ENCODE measurements around the gene AARS2.

The AARS2 gene

DNA sequence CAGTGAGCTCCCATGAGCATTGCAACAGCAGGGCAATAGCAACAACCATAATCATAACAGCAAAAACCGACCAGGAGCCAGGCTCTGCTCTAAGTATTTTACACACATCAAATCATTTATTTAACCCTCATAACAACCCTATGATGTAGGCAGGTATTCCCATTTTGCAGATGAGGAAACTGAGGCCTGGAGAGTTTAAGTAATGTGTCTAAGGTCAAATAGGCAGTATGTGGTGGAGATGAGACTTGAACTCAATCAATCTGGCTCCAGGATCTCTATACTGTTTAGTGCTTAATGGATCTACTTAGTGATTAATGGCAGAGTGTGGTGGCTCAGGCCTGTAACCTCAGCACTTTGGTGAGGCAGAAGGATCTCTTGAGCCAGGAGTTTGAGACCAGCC lies 39.5 kb downstream of the AARS2 start:
- no peak for DNase-seq

DNA sequence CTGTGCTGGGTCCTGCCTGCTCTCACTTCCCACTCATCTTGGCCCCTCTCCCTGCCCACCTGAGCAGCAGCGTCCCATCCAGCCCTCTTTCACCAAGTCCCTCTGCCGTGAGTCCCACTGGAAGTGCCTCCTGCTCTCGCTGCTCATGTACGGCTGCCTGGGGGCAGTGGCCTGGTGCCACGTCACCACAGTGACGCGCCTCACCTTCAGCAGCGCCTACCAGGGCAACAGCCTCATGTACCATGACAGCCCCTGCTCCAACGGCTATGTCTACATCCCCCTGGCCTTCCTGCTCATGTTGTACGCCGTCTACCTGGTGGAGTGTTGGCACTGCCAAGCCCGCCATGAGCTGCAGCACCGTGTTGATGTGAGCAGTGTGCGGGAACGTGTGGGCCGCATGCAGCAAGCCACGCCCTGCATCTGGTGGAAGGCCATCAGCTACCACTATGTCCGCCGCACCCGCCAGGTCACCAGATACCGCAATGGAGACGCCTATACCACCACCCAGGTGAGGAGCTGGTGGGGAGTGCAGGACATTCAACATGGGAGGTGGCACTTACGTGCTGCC lies 40.1 kb downstream of the AARS2 start:
- DNase-seq = no peak

DNA sequence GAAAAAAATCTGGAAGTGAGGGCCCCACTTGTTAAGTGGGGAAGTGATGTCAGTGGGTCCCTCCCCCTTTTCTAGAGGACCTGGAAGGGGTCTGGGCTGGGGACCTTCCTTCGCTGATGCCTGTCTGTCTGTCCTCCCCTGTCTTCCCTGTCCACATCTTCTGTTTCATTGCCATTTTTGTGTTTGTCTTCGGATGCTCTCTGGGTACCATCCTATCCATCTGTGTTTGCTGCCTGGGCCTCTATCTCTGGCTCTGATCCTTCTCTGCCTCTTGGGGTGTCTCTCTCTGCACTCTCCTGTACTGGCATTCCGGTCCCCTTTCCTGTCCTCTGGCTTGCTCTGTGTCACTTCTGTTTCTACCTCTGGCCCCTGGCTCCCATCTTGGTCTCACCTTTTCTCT lies 40.6 kb downstream of the AARS2 start:
- no peak for DNase-seq

DNA sequence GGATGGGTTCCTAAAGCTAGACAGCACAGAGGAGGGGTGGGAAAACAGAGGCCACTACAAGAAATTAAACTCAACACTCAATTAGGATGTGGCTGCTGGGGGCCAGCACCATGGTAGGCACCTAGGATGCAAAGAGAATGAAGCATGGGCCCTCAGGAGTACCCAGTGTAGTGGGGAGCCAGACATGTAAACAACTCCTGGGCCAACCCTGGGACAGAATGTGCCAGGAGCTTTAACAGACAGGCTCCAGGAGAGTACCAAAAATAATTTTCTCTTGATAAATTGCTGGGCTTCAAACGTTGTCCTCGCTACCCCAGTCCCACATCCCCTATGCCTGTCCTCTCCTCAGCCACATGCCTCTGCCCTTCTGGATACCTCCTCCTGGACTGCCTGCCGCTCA lies 41.2 kb downstream of the AARS2 start:
- no peak for DNase-seq

DNA sequence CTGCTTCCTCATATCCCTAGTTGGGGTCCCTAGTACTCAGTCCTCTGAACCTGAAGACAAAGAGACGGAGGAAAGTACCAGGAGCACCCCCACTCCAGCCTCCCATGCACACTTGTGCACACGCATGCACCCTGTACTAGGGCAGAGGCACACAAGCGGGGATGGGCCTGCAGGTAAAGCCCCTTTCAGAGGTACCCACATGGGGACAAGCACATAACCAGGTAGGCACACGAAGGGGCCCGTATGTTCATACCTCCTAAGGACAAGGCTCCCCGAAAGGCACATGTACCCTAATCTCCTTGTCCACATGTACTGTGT lies 41.8 kb downstream of the AARS2 start:
- no peak for DNase-seq

DNA sequence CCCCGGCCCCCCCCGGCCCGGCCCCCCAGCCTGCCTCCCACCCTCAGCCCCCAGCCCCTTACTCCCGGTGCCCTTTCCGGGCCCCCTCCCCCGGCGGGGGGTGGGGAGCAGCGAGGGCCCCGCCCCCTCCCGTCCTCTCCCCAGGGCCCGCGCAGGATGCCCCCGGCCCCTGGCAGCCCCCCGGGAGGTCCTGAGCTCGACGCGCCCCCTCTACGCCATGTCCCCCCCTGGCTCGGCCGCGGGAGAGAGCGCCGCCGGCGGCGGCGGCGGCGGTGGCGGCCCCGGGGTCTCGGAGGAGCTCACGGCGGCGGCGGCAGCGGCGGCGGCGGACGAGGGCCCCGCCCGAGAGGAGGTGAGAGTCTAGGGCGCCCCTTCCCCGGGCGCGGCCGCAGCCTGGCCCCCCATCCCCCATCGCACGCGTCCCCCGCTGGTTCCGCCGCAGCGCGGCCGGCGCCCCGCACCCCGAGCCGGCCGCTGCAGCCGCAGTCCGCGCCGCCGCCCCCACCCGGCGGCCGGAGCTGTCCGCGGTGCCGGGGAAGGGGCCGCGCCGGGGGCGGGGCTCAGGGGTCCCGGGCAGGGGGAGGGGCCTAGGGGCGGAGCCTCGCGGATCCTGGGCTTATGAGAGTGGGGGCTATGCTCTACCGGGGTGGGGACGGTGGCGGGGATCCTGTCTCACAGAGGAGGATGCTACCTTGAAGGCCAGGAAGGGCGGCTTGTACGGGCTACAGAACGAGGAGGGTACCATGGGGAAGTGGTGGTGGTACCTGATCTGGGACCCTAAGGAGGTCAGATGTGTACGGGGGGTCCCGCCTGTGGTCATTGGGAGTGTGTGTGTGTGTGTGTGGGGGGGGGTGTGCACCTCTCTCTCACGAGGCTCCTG lies 42.4 kb downstream of the AARS2 start:
- no peak for DNase-seq

DNA sequence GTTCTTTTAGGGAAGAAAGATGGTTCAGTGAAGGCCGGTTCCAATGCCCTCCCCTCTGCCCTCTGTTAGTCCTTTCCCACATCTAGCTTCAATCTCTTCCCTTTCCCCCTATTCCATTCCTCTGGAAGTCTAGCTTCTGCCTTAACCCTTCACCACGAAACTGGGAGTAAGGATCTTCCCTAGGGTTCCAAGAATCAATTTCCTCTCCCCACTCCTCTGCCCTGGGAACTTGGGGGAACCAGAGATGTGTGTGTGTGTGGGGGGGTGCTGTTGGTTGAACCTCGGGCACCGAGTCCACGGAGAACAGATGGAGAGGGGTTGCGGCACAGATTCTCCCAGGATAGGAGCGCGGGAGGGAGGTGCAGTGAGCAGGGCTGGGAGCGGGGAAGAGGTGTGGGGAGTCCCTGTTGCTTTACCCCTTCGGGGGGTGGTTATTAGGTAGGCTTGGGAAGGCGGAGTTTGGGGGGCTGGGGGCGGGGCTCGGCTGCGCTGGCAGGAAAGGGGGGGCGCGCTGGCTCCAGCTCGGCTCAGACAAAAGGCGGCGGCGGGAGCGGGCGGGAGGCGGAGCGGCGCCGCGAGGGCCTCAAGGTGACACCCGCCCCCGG lies 43.1 kb downstream of the AARS2 start, which contains the start of gene TMEM151B:
TSS of gene TMEM151B (plus strand) at position 530 of the 605 bp plus-strand sequence. CDS start 293 bp downstream, outside the sequence.
- no peak for DNase-seq

DNA sequence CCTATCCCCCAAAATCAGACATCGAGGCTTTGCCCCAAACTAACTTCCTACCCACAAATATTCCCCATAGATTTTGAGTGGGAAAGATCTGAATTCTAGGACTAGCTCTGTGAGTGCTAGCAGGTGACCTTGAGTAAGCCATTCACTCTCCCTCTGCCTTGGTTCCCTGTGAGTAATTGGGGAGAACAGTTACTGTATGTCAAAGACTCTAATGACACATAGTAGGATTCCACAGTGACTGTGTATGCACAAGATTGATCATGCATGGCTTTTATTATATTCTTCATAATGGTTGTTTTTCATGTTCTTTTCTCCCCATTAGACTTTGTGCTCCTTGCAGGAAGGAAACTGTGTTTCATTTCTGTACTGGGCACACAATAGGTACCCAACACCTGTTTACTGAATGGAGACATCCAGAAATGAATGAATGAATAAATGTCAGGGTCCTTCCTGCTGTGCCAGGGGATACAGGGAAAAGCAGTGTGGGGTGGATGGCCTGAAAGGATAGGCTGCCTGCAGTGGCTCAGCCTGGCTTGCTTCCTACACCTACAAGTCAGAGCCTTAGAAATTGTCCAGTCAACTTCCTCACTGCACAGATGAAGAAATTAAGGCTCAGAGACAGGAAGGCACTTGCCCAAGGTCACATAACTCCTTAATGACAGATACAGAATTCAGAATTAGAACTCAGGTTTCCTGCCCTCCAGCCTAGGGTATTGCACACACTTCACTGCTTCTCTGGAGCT lies 43.8 kb downstream of the AARS2 start:
- no peak for DNase-seq

DNA sequence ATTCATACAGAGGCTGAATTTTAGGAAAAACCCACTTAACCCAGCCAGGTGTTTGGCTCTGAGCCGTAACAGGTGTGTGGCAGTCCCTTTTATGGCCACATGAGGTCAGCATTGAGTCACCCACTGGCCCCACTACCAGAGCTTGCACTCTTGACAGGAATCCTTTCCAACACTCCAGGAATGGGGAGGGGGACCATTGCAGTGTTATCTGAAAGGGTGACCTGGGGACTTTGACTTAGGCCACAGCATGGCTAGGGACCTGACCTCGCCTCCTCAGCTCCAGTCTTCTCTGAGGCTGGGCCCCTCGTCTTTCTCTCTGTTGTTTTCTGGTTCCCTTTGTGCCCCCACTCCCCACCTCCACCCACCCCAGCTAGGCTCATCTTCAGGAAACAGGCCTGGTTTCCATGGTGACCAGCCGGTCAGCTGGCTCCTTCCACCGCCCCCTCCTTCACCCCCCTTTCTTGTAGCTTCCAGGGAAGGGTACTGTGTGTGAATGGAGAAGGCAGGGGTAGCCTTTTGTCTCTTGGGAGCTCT lies 45.0 kb downstream of the AARS2 start:
- DNase-seq = peak; percentile 68

DNA sequence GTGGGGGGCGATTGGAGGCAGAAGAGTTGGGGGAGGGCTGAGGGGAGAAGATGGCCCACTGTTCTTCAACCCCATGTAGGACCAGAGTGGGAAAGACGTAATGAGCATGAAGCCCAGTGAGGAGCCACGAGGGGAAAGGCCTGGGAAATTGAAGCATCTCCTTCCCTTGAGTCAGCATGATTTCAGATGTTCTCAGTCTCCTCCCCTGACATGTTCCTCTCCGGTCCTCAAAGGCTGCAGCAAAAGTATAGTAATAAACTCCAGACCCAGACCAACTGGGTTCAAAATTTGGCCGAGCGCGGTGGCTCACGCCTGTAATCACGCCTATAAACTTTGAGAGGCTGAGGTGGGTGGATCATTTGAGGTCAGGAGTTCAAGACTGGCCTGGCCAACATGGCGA lies 45.9 kb downstream of the AARS2 start:
- DNase-seq = no peak

DNA sequence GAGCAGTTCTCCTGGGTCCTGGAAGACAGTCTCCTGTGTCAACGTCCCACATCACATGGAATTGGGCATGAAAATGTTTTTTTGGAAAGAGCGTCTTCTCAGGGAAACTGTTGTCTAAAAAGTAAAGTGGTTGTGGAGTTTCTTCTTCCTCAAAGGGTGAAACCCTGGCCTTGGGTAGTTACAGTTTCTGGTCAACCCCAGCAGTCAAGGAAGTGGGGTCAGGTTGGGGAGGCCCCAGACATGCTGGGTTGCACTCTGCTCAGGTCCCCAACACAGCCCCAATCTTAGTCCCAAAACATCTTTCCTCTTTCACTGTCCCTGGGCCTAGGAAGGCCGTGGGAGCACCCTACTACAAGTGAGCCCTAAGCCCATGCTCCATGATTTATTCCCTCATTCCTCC lies 46.8 kb downstream of the AARS2 start:
- no peak for DNase-seq

DNA sequence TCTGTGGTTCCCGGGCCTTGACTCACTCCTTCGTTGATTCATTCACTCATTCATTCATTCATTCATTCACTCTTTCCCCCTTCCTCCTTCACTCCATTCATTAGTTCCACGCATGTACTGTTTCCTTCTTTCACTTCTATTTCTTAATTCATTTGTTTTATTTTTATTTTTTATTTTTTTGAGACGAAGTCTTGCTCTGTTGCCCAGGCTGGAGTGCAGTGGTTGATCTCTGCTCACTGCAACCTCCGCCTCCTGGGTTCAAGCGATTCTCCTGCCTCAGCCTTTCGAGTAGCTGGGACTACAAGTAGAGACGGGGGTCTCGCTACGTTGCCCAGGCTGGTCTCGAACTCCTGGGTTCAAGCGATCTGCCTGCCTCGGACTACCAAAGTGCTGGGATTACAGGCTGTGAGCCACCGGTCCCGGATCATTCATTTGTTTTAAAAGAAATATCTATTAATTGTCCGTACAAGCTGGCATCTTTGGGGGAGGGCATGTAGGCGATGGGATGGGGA lies 47.4 kb downstream of the AARS2 start:
- DNase-seq = no peak

DNA sequence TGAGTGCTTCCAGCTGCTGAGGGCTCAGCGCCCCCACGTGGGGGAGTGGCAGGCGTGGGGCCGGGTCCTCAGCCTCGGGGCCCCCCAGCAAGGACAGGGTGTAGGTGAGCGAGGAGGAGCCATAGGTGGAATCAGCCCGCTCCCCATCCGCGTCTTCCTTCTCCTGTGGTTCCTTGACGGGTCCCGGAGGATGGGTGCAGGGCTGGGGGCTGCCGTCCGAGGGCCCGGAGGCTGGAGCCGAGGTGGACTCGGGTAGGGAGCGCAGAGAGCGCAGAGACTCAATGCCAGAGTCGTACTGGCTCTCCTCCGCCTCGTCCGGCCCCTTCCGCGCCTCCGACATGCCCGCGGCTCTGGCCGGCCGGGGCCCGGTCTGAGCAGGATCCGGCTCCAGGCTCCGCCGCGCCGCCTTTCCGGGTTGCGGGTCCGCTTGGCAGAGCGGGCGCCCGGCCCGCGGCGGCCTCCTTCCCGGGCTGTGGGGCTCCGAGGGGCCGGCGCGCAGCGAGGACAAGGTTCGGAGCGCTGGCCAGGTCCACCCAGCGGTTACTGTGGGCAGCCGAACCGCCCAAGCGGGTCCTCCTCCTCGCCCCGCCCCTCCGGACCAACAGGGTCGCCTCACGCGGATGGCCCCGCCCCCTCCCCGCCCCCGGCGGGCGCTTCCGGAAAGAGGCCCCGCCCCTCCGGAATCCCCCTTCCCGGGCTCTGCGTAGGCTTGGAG lies 48.0 kb downstream of the AARS2 start, which contains the start of gene NFKBIE:
TSS of gene NFKBIE (minus strand) at position 545 of the 715 bp plus-strand sequence. CDS start at position 340, 205 bp downstream.
- peak; percentile 95 for DNase-seq

DNA sequence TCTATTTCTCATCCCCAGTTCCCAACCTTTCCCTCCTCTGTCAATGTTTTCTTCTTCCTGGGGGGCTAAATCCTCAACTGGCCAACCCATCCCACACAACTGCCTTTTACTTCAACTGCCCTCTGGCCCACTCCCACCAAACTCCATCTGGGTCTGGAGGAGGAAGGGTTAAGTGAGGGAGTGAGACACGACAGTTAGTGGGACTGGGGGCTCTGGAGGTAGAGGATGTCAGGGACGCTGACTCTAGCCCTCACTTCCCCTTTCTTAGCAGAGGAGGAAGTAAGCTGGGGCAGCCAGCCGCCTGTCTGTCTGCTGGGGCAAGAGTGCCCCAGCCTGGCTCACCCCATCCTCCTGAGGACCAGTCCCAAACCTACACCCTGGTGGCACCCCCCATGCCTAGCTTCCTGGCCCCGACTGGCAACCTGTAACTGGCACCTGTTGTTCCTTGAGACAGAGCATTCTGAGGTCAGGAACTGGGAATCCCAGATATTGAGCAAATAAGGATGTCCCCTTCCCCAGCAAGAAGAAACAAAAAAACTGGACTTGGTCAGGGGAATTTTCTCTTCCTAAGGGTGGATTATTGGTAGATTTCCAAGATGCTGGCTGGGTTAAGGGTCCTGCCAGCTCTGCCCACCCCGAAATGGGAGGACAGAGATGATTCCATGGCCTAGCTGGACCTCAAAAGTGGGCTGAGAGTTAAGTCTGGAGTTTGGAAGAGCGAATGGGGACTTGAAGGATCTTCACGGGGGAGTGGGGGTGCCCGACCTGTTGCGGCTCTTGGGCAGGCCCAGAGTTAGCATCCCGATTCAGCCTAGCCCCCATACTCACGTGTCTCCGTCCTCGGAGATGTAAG lies 48.8 kb downstream of the AARS2 start:
- DNase-seq = peak; percentile 36

DNA sequence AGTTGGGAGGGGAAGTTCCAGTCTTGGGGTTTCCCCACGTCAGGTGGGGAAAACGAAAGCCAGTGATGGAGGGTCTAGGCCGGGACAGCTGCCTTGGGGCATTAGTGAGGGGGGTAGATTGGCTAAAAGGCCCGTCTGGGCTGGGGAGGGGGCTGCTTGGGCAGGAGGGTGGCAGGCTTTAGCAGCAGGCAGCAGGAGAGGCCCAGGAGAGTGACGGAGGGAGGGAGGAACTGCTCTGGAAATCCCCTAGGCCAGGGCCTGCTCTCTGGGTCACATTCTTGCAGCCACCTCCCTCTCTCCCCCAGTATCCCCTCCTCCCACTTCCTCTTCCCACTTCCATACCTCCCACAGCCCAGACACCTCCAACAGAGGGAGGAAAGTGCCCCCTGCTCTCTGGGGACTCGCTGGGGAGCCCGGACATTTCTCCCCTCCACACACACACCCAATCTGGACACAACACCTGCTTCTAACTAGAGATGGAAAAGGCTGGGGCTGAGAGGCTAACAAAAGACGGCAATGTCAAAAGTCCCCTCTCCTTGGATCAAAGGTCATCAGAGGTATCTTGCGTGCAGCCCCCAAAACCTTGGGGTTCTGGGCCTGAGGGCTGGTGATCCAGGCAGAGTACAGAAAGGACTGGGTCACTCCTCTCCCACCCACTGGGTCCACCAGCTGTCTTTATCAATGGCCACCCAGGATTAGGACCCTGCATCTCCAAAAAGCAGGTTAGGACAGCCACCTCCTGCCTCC lies 49.6 kb downstream of the AARS2 start:
- peak; percentile 54 for DNase-seq

DNA sequence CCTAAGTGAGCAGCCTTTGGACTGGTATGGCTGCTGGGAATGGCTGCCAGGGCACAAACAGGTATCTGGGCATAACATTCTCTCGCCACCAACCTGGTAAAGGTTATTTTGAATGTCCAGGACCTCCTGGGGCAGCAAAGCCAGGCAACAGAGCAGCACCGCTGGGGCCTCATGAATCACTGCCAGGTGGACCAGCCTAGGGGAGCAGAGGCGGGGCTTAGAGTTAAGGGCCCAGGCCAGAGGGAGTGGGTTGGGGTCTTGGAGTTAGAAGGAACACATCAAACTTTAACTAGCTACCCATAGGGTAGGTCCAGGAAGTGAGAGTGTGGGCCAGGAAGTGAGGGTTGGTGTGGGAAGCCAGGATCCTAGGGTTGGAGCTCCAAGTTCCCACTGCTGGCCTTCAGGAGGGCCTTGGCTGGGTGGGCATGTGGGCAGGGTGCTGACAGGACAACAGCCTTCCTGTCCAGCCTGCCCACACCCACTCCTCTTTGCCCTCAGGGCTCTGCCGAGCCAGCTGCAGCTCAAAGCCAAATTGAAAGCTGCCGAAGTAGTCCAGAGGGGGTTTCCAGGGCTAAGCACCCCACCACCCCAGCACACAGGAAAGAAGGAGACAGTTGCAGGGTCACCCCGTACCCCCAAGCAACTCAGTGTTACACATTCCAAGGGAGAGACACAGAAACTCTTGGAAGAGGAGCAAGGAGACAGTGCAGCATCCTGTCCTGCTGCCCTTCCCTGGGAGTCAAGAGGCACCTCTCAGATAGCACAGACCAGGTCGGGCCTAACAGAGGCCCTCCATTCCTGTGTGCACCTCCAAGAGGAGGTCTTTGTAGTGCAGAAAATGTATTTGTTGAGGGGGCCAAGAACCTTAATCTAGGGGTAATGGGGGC lies 50.4 kb downstream of the AARS2 start:
- no peak for DNase-seq

DNA sequence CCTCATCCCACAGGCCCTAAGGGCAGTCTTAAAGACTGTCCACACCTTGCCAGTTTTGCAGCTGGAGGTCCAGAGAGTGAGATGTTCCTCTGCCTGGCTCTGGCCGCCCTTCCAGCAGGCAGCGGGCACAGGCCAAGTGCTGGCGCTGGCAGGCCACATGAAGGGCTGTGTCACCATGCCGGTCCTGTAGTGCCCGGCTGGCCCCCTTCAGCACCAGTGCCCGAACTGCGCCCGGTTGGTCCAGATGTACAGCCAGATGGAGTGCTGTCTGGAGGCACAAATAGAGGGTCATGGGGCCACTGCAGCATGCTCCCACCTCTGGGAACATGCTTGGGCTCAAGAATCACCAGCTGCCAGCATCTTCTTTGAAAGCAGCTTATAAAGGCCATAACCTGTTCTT lies 51.6 kb downstream of the AARS2 start:
- DNase-seq = no peak

DNA sequence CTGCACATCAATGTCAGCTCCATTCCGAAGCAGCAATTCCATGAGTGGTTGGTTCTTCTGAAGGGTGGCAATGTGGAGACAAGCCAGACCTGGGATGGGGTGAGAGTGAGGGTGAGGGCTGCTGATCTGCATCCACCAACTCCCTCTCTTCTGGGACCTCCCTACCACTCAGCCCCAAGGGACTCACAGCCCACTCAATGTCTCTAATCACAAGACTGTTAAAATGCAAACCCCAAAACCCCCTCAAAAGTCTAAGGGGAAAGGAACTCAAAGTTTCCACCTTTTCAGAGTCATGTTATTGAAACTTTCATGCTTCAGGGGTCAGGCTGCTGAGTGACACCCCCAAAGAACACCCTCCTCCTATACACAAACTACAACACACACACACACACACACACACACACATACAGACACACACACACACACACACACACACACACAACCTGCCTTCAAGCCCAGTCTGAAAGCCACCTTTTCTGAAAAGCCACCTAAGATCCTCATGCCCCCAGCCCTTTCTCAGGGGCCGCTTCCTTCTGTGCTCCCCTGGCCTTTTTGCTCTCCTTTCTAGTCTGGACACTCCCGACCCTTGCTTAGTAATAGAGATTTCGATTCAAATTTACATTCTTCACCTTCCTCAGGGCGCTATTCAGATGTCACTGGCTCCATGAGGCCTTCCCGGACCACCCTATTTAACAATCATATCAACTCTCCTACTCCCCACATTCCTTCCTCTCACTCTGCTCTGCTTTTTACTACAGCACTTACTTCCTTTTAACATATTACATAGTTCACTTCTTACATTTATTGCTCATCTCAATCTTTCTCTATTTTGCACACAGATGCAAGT lies 52.5 kb downstream of the AARS2 start:
- no peak for DNase-seq

Measured in activated naive CD4-positive, alpha-beta T cell treated with Interleukin-2 at 50 U/mL for 16 hours (primary cell).